ENCODE measurements around the gene ERGIC1.

Gene ERGIC1

DNA sequence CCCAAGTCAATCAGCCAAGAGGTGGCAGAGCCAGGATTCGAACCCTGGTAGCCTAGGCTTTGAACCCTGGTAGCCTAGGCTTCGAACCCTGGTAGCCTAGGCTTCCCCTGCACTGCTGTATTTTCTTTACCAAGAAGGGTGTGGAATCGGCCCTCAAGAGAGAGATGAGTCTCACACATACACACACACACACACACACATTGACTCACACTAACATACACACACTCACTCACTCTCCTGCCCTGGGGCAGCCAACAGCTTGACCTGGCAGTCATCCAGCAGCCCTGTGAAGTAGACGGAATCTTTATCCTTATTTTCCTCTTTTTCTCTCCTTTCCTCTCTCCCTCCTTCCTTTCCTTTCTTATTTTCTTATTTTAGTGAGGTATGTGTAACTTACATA lies 69.7 kb downstream of the ERGIC1 start:
- DNase-seq: no peak

DNA sequence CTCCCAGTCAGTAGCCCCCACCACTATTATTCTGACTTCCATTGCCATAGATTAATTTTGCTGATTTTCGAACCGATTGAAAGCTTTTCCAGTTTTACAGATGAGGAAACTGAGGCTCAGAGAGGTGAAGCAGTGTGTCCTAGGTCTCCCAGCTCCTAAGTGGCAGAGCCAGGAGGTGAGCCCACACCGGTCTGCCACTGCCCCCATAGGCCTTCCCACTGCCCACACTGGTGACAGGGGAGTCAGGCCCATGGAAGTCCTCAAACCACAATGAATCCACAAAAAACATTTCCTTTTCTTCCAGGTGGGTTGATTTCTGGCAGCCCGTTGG lies 70.2 kb downstream of the ERGIC1 start:
- no peak for DNase-seq

DNA sequence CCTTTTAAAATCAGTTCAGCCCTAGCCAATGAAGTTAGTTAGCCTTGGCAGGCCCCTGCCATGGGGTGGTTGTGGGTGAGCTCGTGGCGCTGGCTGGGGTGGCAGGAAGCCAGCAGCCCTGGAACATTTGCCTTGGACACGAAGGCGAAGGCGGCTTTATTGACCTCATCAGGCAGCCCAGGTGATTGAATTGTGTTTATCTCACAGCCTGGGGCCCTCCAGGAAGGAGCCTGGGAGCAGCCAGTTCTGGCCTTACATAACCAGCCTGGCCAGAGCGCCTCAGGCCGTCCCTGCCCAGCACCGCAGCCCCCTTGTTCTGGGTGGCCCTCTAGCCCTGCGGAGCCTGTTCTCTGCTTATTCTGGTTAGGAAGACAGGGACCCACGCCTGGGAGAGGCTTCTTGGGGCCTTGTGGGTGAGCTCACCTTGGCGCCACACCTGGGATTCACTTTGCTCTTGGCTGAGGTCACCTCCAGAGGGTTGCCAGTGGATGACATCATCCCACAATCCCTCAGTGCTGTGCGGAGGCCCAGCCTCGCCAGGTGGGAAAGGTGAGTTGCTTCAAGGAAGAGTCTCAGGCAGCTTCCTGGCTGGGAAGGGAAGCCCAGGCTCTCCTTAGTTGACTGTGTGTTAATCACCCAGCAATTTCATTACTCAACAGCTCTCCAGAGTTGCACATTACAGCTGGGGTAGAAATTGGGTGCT lies 70.7 kb downstream of the ERGIC1 start:
- DNase-seq: no peak

- no peak for DNase-seq
These were observed 71.5 kb downstream of the ERGIC1 start for GRCh38 chr5:172905346-172906140.

GRCh38 chr5:172906436-172906835 lies 72.4 kb downstream of the ERGIC1 start:
- no peak for DNase-seq

- DNase-seq: no peak
These were observed 72.8 kb downstream of the ERGIC1 start for GRCh38 chr5:172906888-172907287.

DNA sequence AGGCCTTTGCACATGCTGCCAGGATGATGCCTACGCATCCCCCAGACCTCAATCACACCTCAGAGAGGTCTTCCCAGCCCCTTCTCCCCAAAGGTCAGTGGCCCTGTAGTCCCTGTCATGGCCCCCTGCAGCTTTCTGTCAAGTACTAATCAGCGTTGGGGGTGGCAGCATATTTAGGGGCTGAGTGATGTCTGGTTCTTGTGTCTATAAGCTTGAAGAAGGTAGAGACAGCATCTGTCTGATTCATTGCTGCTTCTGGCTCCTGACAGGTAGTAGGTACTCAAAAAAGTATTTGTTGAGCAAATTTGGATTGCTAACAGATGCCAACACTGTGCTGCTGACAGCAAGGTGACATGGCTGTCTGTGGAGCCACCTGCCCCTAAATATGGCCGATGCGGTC lies 73.6 kb downstream of the ERGIC1 start:
- no peak for DNase-seq

DNA sequence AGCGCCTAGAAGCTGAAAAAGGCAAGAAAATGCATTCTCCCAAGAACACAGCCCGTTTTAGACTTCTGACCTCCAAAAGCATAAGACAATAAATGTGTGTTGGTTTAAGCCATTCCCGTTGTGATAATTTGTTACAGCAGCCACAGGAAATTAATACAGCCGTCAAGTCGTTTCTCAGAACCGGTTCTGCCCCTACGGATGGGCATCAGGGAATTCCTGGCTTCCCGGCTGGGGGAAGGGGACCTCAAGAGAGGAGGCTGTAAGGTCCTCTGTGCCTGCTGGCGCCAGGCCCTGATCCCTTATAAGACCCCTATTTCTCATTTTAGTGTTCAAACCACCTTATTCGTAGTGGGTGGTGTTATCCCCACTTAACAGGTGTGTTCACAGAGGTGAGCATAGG lies 74.6 kb downstream of the ERGIC1 start:
- no peak for DNase-seq

DNA sequence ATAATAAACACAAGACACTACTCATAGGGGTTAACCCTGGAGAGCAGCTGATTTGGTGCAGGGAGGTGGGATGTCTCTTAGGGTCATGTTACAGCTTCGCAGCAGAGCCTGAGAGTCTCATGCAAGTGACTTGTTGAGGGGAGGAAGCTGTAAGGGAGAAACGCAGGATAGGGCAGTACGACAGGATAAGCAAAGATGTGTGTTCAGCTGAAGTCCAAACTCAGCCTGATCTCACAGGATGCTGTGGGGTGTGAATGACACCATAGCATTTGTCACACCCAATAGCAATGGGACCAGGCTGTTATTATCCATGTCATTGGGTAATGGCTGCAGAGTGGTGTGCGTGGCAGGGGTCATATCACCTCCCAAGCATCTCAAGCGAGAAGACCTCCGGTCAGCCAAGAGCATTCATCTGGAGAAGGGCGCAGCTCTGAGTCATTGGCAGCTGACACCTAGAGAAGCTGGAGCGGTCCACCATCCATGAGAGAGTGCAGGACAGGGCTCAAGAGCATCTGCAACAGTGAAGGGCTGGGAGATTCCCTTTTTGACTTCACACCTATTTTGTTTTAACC lies 76.0 kb downstream of the ERGIC1 start:
- DNase-seq: no peak

DNA sequence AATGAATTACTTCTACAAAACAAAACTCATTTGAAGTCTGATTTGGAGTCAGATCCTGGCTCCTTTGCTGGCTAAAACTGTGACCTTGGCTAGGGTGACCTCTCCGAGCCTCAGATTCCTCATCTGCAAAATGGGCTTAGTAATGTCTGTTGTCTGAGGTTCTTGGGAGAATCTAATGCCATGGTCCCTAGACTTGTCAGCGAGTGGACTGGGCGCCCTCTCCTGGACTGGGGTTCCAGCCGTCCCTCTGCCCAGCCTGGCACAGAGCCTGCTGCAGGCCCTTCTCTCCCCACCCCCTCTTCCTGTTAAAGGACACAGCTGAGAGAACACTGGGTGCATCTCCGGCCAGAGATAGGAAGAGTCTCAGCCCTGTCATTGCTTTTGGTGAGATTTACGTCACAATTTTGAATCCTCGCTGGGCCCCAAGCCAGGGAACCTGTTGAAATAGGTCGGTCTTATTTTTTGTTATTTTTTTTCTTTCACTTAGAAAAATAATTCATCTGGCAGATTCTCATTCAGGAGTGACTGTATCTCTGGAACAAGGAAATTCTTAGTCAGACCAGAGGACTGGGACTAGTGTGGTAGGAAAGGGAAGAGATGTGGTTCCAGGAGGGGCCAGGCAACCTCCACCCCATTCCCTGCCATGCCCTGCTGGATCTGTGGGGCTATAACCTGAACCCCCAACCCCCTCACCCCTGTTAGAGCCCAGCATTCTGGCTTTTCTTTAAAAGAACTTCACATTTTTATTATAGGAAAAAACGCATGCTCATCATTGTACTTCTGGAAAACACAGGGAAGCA lies 77.0 kb downstream of the ERGIC1 start:
- no peak for DNase-seq

DNA sequence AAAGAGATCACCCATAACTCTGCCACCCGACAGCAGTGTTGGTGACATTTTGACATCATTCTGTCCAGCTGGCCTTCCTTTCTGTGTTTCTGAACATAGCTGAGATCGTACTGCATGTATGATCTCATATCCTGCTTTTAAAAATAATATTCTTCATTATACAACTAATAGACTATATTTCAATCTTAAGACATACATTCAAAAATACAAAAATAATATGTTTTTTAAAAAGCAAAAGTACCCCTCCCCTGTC lies 77.5 kb downstream of the ERGIC1 start:
- no peak for DNase-seq

DNA sequence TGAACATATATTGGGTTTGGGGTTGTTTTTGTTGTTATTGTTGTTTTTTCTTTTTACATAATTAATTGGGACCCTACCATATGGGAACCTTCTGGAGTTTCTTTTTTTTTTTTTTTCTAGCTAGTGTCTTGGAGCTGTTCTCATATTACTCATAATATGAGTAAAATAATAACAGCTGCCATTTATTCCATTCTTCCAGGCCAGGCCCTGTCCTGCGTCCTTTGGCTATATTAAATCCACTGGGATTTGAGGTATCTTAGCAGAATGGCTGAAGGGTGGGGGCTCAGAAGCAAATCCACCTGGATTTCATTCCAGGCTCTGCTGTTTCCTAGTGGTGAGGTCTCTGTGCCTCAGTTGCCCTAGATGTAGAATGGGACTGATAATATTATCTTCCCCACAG lies 77.9 kb downstream of the ERGIC1 start:
- DNase-seq: no peak

DNA sequence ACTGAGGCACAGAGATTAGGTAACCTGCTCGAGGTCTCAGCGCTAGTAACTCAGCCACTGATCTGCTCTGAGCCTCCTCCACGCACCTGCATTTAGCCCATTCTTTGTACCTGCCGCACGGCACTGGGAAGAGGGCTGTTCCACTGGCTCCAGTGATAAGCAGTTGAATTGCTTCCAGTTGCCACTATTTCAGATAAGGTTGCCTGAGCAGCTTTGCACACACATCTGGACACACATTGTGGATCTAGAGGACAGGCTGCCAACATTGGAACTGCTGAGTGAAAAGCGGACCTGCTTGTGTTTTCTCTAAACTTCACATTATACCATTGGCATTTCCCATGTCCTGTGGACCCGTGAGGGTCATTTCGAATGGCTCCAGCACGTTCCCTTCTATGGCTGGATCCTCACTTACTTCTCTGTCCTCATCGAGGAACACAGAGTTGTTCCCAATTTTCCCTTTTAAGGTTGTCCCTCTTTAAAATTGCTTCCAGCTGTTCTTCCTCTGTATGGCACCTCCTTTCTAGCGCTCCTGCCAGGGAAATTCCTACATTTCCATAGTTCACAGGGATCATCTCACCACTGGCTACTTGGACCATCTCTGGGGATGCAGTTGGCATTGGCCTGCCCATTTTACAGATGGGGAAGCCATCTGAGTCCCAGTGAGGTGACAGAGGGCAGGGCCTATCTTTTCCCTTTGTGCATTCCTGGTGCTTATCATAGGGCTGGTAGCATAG lies 79.2 kb downstream of the ERGIC1 start:
- DNase-seq: no peak

GRCh38 chr5:172915514-172915913 lies 81.5 kb downstream of the ERGIC1 start:
- DNase-seq: no peak

DNA sequence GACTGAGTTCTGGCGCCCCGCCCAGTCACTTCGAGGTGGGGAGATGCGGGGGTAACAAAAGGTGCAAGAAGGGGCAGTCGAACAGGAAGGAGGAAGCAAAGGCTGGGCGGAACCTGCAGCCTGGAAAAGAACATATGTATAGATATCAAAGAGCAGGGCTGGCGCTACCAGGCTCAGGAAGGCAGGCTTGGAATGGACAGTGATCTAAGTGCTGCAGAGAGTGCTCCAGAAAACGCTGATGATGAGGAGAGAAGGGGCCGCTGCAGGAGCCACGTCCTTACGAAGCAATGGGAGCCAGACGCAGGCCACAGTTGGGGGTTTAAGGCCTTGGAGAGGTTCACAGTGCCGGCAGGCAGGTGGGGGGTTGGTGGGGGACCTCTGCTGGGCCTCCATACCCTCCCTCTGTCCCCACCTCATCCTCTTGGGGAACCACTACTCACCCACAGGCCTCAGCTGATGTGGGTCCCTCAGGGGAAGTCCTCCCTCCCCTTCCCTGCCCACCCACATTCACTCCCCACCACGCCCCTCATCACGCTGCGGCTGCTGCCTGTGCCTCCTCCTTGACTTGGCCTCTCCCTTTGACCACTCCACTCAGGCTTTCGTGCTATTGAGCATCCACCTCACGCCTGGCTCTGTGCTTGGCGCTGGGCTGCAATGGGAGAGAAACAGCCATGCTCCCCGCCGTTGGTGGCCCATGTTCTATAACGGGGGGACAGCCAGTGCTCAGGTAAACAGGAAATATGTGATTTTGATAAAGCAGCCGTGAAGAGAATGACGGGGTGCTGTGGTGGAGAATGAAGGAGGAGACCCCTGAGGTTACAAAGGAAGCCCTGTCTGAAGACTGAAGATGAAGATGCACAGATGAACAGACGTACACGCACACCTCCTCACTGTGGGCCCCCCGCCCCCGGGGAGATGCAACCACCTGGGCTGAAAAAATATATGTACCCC lies 84.6 kb downstream of the ERGIC1 start:
- no peak for DNase-seq

DNA sequence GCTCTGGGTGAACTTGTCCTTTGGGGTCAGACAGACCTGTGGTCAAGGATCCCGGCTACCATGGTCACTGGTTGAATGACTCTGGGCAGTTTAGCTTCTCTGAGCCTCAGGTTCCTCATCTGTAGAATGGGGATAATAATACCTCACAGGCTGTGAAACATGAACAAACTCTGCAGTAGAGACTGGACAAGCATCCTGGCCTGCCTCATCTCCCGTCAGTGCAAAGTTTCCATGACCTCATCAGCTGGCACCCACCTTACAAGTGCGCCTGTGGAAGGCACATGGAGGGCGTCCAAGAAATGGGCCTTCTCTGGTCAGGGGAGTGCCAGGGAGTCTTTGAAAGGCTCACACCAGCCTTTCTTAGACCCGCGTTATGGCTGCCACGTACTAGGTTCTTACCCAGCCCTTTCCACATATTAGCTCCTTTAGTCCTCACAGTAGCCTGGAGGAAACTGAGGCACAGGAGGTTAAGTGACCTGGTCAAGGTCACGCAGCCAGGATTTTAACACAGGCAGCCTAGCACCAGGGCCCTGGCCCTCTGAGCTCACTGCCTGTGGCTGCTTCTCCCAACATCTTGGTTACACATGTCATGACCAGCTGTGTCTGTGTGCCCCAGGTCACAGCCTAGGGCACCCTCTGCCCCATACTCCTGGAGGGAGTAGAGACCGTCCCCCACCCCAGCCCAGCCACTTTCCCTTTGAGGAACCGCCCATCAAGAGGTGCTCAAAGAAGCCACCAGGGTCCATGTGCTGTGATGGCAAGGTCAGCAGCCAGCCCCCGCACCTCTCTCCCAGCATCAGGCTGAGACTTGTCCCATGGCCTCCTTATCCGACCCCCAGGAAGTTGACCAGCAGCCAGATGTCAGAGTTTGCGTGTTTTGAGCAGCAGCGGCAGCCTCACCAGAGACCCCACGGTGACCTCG lies 85.7 kb downstream of the ERGIC1 start:
- DNase-seq: no peak

GRCh38 chr5:172920447-172920849 lies 86.4 kb downstream of the ERGIC1 start:
- no peak for DNase-seq

- DNase-seq: no peak
These were observed 86.9 kb downstream of the ERGIC1 start for GRCh38 chr5:172920995-172921394.

- no peak for DNase-seq
These were observed 87.9 kb downstream of the ERGIC1 start for GRCh38 chr5:172921906-172922305.

DNA sequence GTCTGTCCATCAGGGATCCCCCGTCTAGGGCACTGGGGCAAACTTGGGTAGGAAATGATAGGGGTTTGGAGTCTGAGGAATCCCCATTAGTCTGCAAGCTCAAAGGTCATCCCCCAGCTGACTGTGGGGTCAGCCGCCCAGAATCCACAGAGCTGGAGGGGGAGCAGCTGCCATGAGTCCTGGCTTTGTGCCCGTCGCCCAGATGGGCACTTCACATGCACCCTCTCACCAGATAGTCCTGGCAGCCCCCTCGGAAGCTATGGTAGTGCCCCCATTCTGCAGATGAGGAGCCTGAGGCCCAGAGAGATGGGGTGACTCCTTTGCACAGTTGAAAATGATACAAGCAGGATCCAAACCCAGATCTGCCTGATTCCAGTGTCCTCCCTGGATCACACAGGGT lies 89.5 kb downstream of the ERGIC1 start:
- no peak for DNase-seq

Measured in 8988T (cell line).